K562 (cell line): ENCODE measurements around the gene CHMP1A. TPM values are rescaled to one million over a fixed set of nuclear protein-coding genes. Genes with fewer than 3 reads are reported as not detected.

ENCODE experiments used
- BMI1 ChIP-seq: fragments of 150-350 bp; IDR thresholded peaks from 2 replicates; pipeline ENCODE4 v1.6.1; 2014; ENCODE audit warnings: low read length
- COPS2 ChIP-seq: fragments of 450-650 bp; conservative IDR thresholded peaks from 2 replicates; pipeline ENCODE4 v1.6.1; 2016; ENCODE audit warnings: mild to moderate bottlenecking, moderate library complexity
- FUS ChIP-seq: fragments of 200-400 bp; formaldehyde crosslinking; optimal IDR thresholded peaks from 2 replicates; pipeline ENCODE3; 2017; ENCODE audit warnings: low read depth, low read length
- KLF10 ChIP-seq: fragments of 250-450 bp; sonication (Bioruptor Pico); IDR thresholded peaks from 2 replicates; pipeline ENCODE4 v1.6.1; 2021; ENCODE audit warnings: matching md5 sums
- KLF6 ChIP-seq: fragments of 250-450 bp; sonication (Bioruptor Pico); IDR thresholded peaks from 2 replicates; pipeline ENCODE4 v1.4.0; 2020; ENCODE audit warnings: mild to moderate bottlenecking, moderate library complexity, borderline replicate concordance
- PBX2 ChIP-seq, 2 experiments: IDR thresholded peaks in 1 of 2; conservative IDR thresholded peaks in 1 of 2; 2 replicates each; pipeline ENCODE4 v1.6.1; 2016; ENCODE audit warnings: low read depth in 2 of 2, mild to moderate bottlenecking in 1 of 2, missing compliant biosample characterization in 1 of 2, missing genetic modification characterization in 1 of 2, moderate library complexity in 1 of 2
- POLR2G ChIP-seq: fragments of 200-400 bp; formaldehyde crosslinking; IDR thresholded peaks from 2 replicates; pipeline ENCODE4 v1.6.1; 2017; ENCODE audit warnings: low read depth, mild to moderate bottlenecking, antibody characterized with exemption, low read length, moderate library complexity
- POU5F1 ChIP-seq: fragments of 150-350 bp; IDR thresholded peaks from 2 replicates; pipeline ENCODE4 v1.6.1; 2014; ENCODE audit warnings: borderline replicate concordance, low read length, low read depth, mild to moderate bottlenecking; ENCODE audit not compliant: partially characterized antibody
- TFAM ChIP-seq: fragments of 250-450 bp; sonication (Bioruptor Pico); conservative IDR thresholded peaks from 2 replicates; pipeline ENCODE4 v1.5.0; 2021; ENCODE audit warnings: mild to moderate bottlenecking, moderate library complexity
- U2AF1 ChIP-seq: fragments of 200-400 bp; formaldehyde crosslinking; optimal IDR thresholded peaks from 2 replicates; pipeline ENCODE3; 2017; ENCODE audit warnings: mild to moderate bottlenecking, low read depth, low read length, moderate library complexity
- ZNF143 ChIP-seq: sonication (generic); formaldehyde crosslinking; IDR thresholded peaks from 2 replicates; pipeline ENCODE4 v1.9.0; 2022; ENCODE audit warnings: mild to moderate bottlenecking, missing genetic modification reagents
- polyA plus RNA-seq, 8 experiments: library from polyadenylated mRNA; depleted of rRNA in 4 of 8; stranded (reverse) in 5 of 8; unstranded in 3 of 8; fragments of >200 nt; fragmentation: Nextera tagmentation in 2 of 8; fragmentation: Illumina TruSeq in 1 of 8; extraction: Ambion mirVana in 2 of 8; extraction: Trizol in 1 of 8; gene quantifications; 2 replicates each; pipeline versions ENCODE4 v1.2.1 to v1.2.3, GENCODE V29; 2011 to 2014; ENCODE audit warnings: inconsistent platforms in 1 of 8, missing spikeins in 1 of 8
- total RNA-seq, 7 experiments: library from RNA; depleted of rRNA in 6 of 7; stranded (reverse); fragments of >200 nt in 6 of 7; fragmentation: Illumina TruSeq in 2 of 7; extraction: Trizol in 2 of 7; gene quantifications; 2 replicates each; pipeline versions ENCODE4 v1.2.1 to v1.2.3, GENCODE V29; 2011 to 2021; ENCODE audit warnings: low replicate concordance in 1 of 7
- TF ChIP-seq, protein P1 (sequence below), 2 experiments: fragments of 450-650 bp in 1 of 2; sonication (generic) in 1 of 2; formaldehyde crosslinking in 1 of 2; IDR thresholded peaks; 2 replicates each; pipeline versions ENCODE4 v1.7.1 to v1.9.0; 2016 to 2022; ENCODE audit warnings: inconsistent platforms in 1 of 2, mild to moderate bottlenecking in 1 of 2, missing genetic modification reagents in 1 of 2
- TF ChIP-seq, protein P2 (sequence below): IDR thresholded peaks from 2 replicates; pipeline ENCODE4 v1.6.1; 2016; ENCODE audit warnings: missing genetic modification characterization, missing compliant biosample characterization

Gene CHMP1A
- total and polyA plus RNA-seq, 9 of the 15 experiments (the other 6 are each of a cell fraction or from before 2014, with no cell fraction given), result 0.83 to 79.9 (median 45.2) TPM

DNA sequence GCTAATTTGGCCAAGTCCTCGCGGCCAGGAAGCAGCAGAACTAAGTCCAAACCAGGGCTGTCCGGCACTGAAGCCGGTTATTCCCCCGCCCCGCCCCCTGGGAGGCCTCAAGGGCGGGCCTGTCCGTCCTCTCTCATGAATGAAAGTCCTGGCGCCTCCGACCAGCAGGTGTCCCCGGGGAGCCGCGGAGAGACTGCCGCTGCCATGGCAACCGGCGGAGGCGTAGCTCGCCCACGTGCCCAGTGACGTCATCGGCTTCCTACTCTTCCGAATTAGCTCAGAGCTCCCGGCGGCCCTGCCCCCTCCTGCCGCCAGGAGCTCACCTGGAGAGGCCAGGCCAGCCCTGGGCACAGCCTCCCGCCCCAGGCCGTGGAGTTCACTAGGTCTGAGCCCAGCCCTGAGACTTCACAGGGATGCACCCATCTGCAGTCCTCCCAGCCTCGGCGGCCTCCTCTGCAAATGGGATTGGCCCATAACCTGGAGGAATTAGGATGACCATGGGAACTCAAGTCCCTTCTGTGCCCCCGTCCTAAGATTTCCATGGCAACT lies 42.7 kb upstream of the CHMP1A start (continued):
- TF ChIP-seq ZNF143 (CRISPR knock-in tag) (no peak; the same call in 1 of the 2 replicates), U2AF1 (no peak), COPS2 (no peak), FUS (no peak), BMI1 (peak; percentile 98), POLR2G (no peak), KLF6 (CRISPR knock-in tag) (peak; percentile 5; the same call in 1 of the 2 replicates), PBX2 (CRISPR knock-in tag; IDR thresholded peaks at IDR 0.05; ENCODE audit: low read depth) (no peak), PBX2 (tag; conservative IDR thresholded peaks at IDR 0.05; ENCODE audit: low read depth) (no peak), POU5F1 (no peak), TFAM (CRISPR knock-in tag) (no peak), KLF10 (CRISPR knock-in tag) (no peak)
- TF ChIP-seq, protein P1, sequence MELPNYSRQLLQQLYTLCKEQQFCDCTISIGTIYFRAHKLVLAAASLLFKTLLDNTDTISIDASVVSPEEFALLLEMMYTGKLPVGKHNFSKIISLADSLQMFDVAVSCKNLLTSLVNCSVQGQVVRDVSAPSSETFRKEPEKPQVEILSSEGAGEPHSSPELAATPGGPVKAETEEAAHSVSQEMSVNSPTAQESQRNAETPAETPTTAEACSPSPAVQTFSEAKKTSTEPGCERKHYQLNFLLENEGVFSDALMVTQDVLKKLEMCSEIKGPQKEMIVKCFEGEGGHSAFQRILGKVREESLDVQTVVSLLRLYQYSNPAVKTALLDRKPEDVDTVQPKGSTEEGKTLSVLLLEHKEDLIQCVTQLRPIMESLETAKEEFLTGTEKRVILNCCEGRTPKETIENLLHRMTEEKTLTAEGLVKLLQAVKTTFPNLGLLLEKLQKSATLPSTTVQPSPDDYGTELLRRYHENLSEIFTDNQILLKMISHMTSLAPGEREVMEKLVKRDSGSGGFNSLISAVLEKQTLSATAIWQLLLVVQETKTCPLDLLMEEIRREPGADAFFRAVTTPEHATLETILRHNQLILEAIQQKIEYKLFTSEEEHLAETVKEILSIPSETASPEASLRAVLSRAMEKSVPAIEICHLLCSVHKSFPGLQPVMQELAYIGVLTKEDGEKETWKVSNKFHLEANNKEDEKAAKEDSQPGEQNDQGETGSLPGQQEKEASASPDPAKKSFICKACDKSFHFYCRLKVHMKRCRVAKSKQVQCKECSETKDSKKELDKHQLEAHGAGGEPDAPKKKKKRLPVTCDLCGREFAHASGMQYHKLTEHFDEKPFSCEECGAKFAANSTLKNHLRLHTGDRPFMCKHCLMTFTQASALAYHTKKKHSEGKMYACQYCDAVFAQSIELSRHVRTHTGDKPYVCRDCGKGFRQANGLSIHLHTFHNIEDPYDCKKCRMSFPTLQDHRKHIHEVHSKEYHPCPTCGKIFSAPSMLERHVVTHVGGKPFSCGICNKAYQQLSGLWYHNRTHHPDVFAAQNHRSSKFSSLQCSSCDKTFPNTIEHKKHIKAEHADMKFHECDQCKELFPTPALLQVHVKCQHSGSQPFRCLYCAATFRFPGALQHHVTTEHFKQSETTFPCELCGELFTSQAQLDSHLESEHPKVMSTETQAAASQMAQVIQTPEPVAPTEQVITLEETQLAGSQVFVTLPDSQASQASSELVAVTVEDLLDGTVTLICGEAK (IDR thresholded peaks at IDR 0.05), result peak; percentile 34; the same call in 1 of the 2 replicates
- TF ChIP-seq, protein P1 (CRISPR knock-in tag; IDR thresholded peaks at IDR 0.05), result 0 out of 2 replicates have a peak, but pooled peaks have one; percentile 15
- TF ChIP-seq, protein P2, sequence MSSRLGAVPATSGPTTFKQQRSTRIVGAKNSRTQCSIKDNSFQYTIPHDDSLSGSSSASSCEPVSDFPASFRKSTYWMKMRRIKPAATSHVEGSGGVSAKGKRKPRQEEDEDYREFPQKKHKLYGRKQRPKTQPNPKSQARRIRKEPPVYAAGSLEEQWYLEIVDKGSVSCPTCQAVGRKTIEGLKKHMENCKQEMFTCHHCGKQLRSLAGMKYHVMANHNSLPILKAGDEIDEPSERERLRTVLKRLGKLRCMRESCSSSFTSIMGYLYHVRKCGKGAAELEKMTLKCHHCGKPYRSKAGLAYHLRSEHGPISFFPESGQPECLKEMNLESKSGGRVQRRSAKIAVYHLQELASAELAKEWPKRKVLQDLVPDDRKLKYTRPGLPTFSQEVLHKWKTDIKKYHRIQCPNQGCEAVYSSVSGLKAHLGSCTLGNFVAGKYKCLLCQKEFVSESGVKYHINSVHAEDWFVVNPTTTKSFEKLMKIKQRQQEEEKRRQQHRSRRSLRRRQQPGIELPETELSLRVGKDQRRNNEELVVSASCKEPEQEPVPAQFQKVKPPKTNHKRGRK (tag), result no peak
